ENCODE results near the gene WNT7B. TPM values are rescaled to one million over a fixed set of nuclear protein-coding genes. Genes with fewer than 3 reads are reported as not detected.

The WNT7B gene
- total and polyA plus RNA-seq, 2 donors (not counting 1 experiment from before 2014, with no cell fraction given), result 0.22 to 0.67 TPM

DNA sequence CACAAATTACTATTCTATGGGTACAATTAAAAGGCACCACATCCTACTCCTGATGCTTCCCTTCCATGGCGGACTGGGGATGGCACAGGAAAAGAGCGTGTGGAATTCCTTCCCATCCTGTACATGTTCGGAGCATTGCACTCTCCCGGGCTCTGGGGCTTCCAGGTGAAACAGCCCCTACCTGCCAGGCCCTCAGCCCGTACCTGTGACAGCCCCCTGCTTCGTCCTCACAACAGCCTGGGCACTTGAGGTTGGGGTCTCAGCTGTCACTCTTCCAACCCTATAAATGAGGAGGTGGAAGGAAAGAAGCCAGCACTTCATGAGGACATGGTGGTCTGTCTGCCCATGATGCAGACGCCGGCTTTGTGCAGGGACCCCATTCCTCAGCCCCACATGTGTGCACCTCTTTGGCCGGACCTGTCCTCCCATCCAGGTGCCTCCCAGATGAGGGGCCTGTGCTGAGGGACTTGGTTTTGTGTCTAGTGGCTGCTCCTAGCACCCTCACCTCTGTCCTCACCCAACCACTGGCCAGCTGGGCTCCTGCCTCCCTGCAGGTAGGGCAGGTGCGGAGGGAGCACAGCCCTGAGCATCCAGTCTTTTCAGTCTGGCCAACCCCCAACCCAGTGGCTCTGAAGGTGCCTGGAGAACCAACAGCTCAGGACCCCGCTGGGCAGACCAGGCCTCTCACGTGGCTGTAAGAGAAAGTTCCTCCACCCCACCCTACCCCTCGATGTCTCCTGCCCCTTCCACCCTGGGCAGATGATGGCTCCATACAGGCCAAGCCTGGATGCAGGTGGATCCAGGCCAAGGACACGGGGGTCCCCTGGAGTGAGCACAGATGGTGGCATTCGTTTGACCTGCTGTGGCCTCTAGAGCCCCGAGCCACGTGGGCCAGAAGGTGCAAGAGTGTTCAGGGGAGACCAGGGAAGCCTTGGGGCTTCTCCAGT, 23.4 kb upstream of the WNT7B start:
- H3K27me3 ChIP-seq (replicated peaks in 1 of 4; ENCODE audit: control extremely low read depth in 1 of 4, control insufficient read depth in 3 of 4, insufficient read depth in 4 of 4, low read length in 3 of 4), result peaks cover 0 to 3% (median 0%) of the 10 kb centered on the region in 4 experiments
- TF ChIP-seq EZH2 (IDR thresholded peaks at IDR 0.05; ENCODE audit: borderline replicate concordance, insufficient read depth, low read depth, low read length, poor library complexity, severe bottlenecking), result no peak
- TF ChIP-seq, protein P1, sequence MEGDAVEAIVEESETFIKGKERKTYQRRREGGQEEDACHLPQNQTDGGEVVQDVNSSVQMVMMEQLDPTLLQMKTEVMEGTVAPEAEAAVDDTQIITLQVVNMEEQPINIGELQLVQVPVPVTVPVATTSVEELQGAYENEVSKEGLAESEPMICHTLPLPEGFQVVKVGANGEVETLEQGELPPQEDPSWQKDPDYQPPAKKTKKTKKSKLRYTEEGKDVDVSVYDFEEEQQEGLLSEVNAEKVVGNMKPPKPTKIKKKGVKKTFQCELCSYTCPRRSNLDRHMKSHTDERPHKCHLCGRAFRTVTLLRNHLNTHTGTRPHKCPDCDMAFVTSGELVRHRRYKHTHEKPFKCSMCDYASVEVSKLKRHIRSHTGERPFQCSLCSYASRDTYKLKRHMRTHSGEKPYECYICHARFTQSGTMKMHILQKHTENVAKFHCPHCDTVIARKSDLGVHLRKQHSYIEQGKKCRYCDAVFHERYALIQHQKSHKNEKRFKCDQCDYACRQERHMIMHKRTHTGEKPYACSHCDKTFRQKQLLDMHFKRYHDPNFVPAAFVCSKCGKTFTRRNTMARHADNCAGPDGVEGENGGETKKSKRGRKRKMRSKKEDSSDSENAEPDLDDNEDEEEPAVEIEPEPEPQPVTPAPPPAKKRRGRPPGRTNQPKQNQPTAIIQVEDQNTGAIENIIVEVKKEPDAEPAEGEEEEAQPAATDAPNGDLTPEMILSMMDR (IDR thresholded peaks at IDR 0.05), result no peak
- peaks cover 13 to 18% of the 10 kb centered on the region in 2 donors for H3K4me1 ChIP-seq (ENCODE audit: control insufficient read depth in 2 of 2, insufficient read depth in 2 of 2, low read length in 2 of 2)
- H3K4me3 ChIP-seq (ENCODE audit: control extremely low read depth in 1 of 5, extremely low read depth in 1 of 5, insufficient read depth in 1 of 5, low read depth in 2 of 5, low read length in 4 of 5), result no peak overlapping the region
- intact Hi-C loops (cut with micrococcal nuclease), result no loop called here
- WGBS (ENCODE audit: insufficient coverage), result 94% methylated on average over 10 of the region's 17 CpGs
- no peak overlapping the region for H3K27ac ChIP-seq (ENCODE audit: low read length in 2 of 2)
- CTCF ChIA-PET, result interaction anchor here (0.6 to 20.6 kb wide), 5 partner anchors 13 to 116 kb away, joined by 3 to 533 read pairs (median 3); no protein-coding TSS in a partner anchor
- ATAC-seq (ENCODE audit: low read depth), result no peak
- H2AFZ ChIP-seq (ENCODE audit: insufficient read depth, low read depth, low read length, poor library complexity, severe bottlenecking), result no peak overlapping the region
- no peaks in the 10 kb centered on the region for H3K79me2 ChIP-seq (ENCODE audit: control insufficient read depth, insufficient read depth, low read length)
- Mint-ChIP-seq H3K4me3 (no peak overlapping the region), H3K27me3 (no peaks in the 10 kb centered on the region), H3K9me3 (ENCODE audit: insufficient read depth) (no peaks in the 10 kb centered on the region), H3K27ac (no peak overlapping the region), H3K4me1 (peaks cover 24% of the 10 kb centered on the region)
- POLR2A ChIA-PET, result no interaction called here
- no peaks in the 10 kb centered on the region for H3K36me3 ChIP-seq (replicated peaks in 1 of 2; ENCODE audit: control extremely low read depth in 1 of 2, control insufficient read depth in 1 of 2, extremely low read depth in 1 of 2, insufficient read depth in 2 of 2, low read length in 1 of 2)
- no peaks in the 10 kb centered on the region for H4K20me1 ChIP-seq (ENCODE audit: control insufficient read depth, insufficient read depth, low read length, poor library complexity, severe bottlenecking)
- no peak overlapping the region for H3K4me2 ChIP-seq (replicated peaks; ENCODE audit: low read depth, low read length, poor library complexity, severe bottlenecking)
- no peak for DNase-seq
- no peaks in the 10 kb centered on the region for H3K9me3 ChIP-seq (ENCODE audit: control extremely low read depth in 1 of 3, control insufficient read depth in 2 of 3, insufficient read depth in 1 of 3, low read length in 2 of 3)
- H3K9ac ChIP-seq (ENCODE audit: low read length), result no peak overlapping the region

All from B cell (primary cell).